WERI-Rb-1 (cell line): Measurements from ENCODE around the gene RHBDD2.
"Not testable (repeated sequence)": the region's sequence is repeated elsewhere in the genome, so short reads cannot be mapped to it uniquely, and the experiment has no call there.

Experiments used
- DNase-seq: peaks from one replicate; pipeline ENCODE4 v3.0.0-alpha.2; 2020
- H3K27ac ChIP-seq: fragments of 250-450 bp; sonication (Bioruptor Pico); 2 replicates; pipeline ENCODE4 v1.5.1; 2020; ENCODE audit warnings: mild to moderate bottlenecking, moderate library complexity
- H3K27me3 ChIP-seq: fragments of 250-450 bp; sonication (Bioruptor Pico); 2 replicates; pipeline ENCODE4 v1.5.1; 2021; ENCODE audit warnings: mild to moderate bottlenecking, low read depth, moderate library complexity; ENCODE audit not compliant: insufficient read depth, severe bottlenecking
- H3K36me3 ChIP-seq: fragments of 250-450 bp; sonication (Bioruptor Pico); 2 replicates; pipeline ENCODE4 v1.5.1; 2020; ENCODE audit warnings: mild to moderate bottlenecking, moderate library complexity
- H3K4me3 ChIP-seq: 2 replicates; pipeline ENCODE4 v1.5.1; 2011; ENCODE audit warnings: low read depth, mild to moderate bottlenecking, control low read depth, low read length
- H3K9me3 ChIP-seq: fragments of 250-450 bp; sonication (Bioruptor Pico); 2 replicates; pipeline ENCODE4 v1.5.1; 2021; ENCODE audit warnings: mild to moderate bottlenecking, moderate library complexity; ENCODE audit not compliant: severe bottlenecking
- CTCF ChIP-seq: IDR thresholded peaks from 2 replicates; pipeline ENCODE4 v1.5.1; 2011; ENCODE audit warnings: low read depth, mild to moderate bottlenecking, control low read depth, inconsistent platforms, low read length

RHBDD2 gene

GRCh38 chr7:75840029-75840428, 38.8 kb upstream of the RHBDD2 start:
- no peak for TF ChIP-seq CTCF
- no peaks in the 10 kb centered on the region for H3K27me3 ChIP-seq
- no peak overlapping the region for H3K4me3 ChIP-seq
- DNase-seq, result no peak
- H3K9me3 ChIP-seq, result no peaks in the 10 kb centered on the region
- H3K27ac ChIP-seq, result no peak overlapping the region
- H3K36me3 ChIP-seq, result no peaks in the 10 kb centered on the region

- Histone ChIP-seq H3K9me3 (no peaks in the 10 kb centered on the region), H3K4me3 (no peak overlapping the region), H3K36me3 (no peaks in the 10 kb centered on the region), H3K27ac (no peak overlapping the region), H3K27me3 (no peaks in the 10 kb centered on the region)
- DNase-seq, result no peak
- TF ChIP-seq CTCF, result no peak
Observed at GRCh38 chr7:75842836-75843446, 35.9 kb upstream of the RHBDD2 start.

GRCh38 chr7:75843613-75844116, 35.2 kb upstream of the RHBDD2 start:
- Histone ChIP-seq H3K27me3 (no peaks in the 10 kb centered on the region), H3K9me3 (no peaks in the 10 kb centered on the region), H3K27ac (no peak overlapping the region), H3K4me3 (no peak overlapping the region), H3K36me3 (no peaks in the 10 kb centered on the region)
- DNase-seq, result no peak
- no peak for TF ChIP-seq CTCF

- Histone ChIP-seq H3K36me3 (no peaks in the 10 kb centered on the region), H3K27ac (no peak overlapping the region), H3K4me3 (no peak overlapping the region), H3K9me3 (no peaks in the 10 kb centered on the region), H3K27me3 (no peaks in the 10 kb centered on the region)
- TF ChIP-seq CTCF, result no peak
- DNase-seq, result no peak
Observed at GRCh38 chr7:75844158-75844557, 34.7 kb upstream of the RHBDD2 start.

GRCh38 chr7:75845132-75845531, 33.7 kb upstream of the RHBDD2 start:
- H3K27me3 ChIP-seq, H3K27ac ChIP-seq, H3K4me3 ChIP-seq, DNase-seq, H3K9me3 ChIP-seq, H3K36me3 ChIP-seq: not testable (repeated sequence)

- TF ChIP-seq CTCF, result no peak
- Histone ChIP-seq H3K4me3 (no peak overlapping the region), H3K27me3 (no peaks in the 10 kb centered on the region), H3K36me3 (no peaks in the 10 kb centered on the region), H3K9me3 (no peaks in the 10 kb centered on the region), H3K27ac (no peak overlapping the region)
- no peak for DNase-seq
Observed at GRCh38 chr7:75847707-75848106, 31.1 kb upstream of the RHBDD2 start.
